ENCODE measurements around the gene VPS4A. TPM values are rescaled to one million over a fixed set of nuclear protein-coding genes. Genes with fewer than 3 reads are reported as not detected.
A peak's percentile ranks its signal among the peaks of the same experiment; 100 is the strongest.

Gene VPS4A
- total RNA-seq, 1 donor from 2014 or later = 41.7 TPM

GRCh38 chr16:69329369-69330285 is 18.5 kb downstream of the VPS4A start:
- Mint-ChIP-seq H3K4me1 (peaks cover 38% of the 10 kb centered on the region), H3K27me3 (no peaks in the 10 kb centered on the region), H3K4me3 (peak overlapping the region; percentile 81), H3K36me3 (ENCODE audit: low read depth) (peaks cover 64% of the 10 kb centered on the region), H3K27ac (no peak overlapping the region), H3K9me3 (no peaks in the 10 kb centered on the region)
- ATAC-seq (ENCODE audit: low read depth) (peak; percentile 37), DNase-seq (peak; percentile 7)
- no peak for TF ChIP-seq CTCF (IDR thresholded peaks at IDR 0.05)
- intact Hi-C loops (cut with micrococcal nuclease) = loop anchor here (1.0 kb wide), 4 partner anchors 10 to 197 kb away; partner anchors contain the start of genes CHTF8, COG8, NIP7 and UTP4
- ChIA-PET POLR2A (interaction anchor here (0.6 to 3.2 kb wide), 8 partner anchors 10 to 433 kb away, joined by 3 to 35 read pairs (median 5); partner anchors contain the start of genes COG8, NIP7, VPS4A and WWP2), CTCF (interaction anchor here (1.1 to 1.8 kb wide), 3 partner anchors 9 to 19 kb away, joined by 3 to 6 read pairs (median 5); partner anchors contain the start of gene COG8)

- DNase-seq (peak; percentile 85), ATAC-seq (ENCODE audit: low read depth) (peak; percentile 96)
- ChIA-PET POLR2A (interaction anchor here (0.5 to 3.2 kb wide), 9 partner anchors 9 to 939 kb away, joined by 3 to 35 read pairs (median 3); partner anchors contain the start of genes COG8, NIP7, NOB1 and VPS4A), CTCF (interaction anchor here (1.1 to 1.8 kb wide), 3 partner anchors 8 to 20 kb away, joined by 3 to 6 read pairs (median 5); partner anchors contain the start of gene COG8)
- no peak for TF ChIP-seq CTCF (IDR thresholded peaks at IDR 0.05)
- peaks cover 64% of the 10 kb centered on the region for H3K36me3 Mint-ChIP-seq (ENCODE audit: low read depth)
- H3K27me3 Mint-ChIP-seq = no peaks in the 10 kb centered on the region
- H3K27ac Mint-ChIP-seq = peak within 1 kb of the TSS; percentile 71
- peaks cover 38% of the 10 kb centered on the region for H3K4me1 Mint-ChIP-seq
- peak within 1 kb of the TSS; percentile 84 for H3K4me3 Mint-ChIP-seq
- intact Hi-C loops (cut with micrococcal nuclease) = loop anchor here (1.0 kb wide), 4 partner anchors 9 to 198 kb away; partner anchors contain the start of genes CHTF8, COG8, NIP7 and UTP4
- H3K9me3 Mint-ChIP-seq = no peaks in the 10 kb centered on the region
Observed at GRCh38 chr16:69330286-69331109, 19.3 kb downstream of the VPS4A start, which contains the start of gene PDF. Gene PDF, minus strand, starts transcription at chr16:69330588. Its CDS starts 18 bp downstream, at chr16:69330570.

GRCh38 chr16:69334696-69335095 is 23.5 kb downstream of the VPS4A start:
- no peaks in the 10 kb centered on the region for H3K9me3 Mint-ChIP-seq
- no peak for TF ChIP-seq CTCF (IDR thresholded peaks at IDR 0.05)
- H3K4me3 Mint-ChIP-seq = no peak overlapping the region
- peaks cover 25% of the 10 kb centered on the region for H3K4me1 Mint-ChIP-seq
- ATAC-seq (ENCODE audit: low read depth) (no peak), DNase-seq (no peak)
- H3K27me3 Mint-ChIP-seq = no peaks in the 10 kb centered on the region
- ChIA-PET POLR2A (no interaction called here), CTCF (no interaction called here)
- H3K27ac Mint-ChIP-seq = no peak overlapping the region
- intact Hi-C loops (cut with micrococcal nuclease) = no loop called here
- peaks cover 56% of the 10 kb centered on the region for H3K36me3 Mint-ChIP-seq (ENCODE audit: low read depth)

GRCh38 chr16:69338557-69339288 is 27.6 kb downstream of the VPS4A start:
- ChIA-PET CTCF (interaction anchor here (1.1 to 1.7 kb wide), 2 partner anchors 9 to 26 kb away, joined by 5 to 6 read pairs; partner anchors contain the start of gene PDF), POLR2A (interaction anchor here (0.6 to 2.8 kb wide), 7 partner anchors 9 to 230 kb away, joined by 3 to 35 read pairs (median 3); partner anchors contain the start of genes CYB5B, PDF and TERF2)
- ATAC-seq (ENCODE audit: low read depth) = no peak
- peak overlapping the region; percentile 99 for H3K27ac Mint-ChIP-seq
- H3K9me3 Mint-ChIP-seq = no peaks in the 10 kb centered on the region
- H3K4me1 Mint-ChIP-seq = peaks cover 41% of the 10 kb centered on the region
- H3K36me3 Mint-ChIP-seq (ENCODE audit: low read depth) = peaks cover 64% of the 10 kb centered on the region
- TF ChIP-seq CTCF (IDR thresholded peaks at IDR 0.05) = no peak
- intact Hi-C loops (cut with micrococcal nuclease) = loop anchor here (1.0 to 2.0 kb wide), 7 partner anchors 8 to 417 kb away; partner anchors contain the start of genes CHTF8, CYB5B, PDF and TERF2
- peak overlapping the region; percentile 100 for H3K4me3 Mint-ChIP-seq
- no peaks in the 10 kb centered on the region for H3K27me3 Mint-ChIP-seq
- no peak for DNase-seq

Data from activated B cell treated with CpG ODN at 0.5 μM for 24 hours (primary cell).